GM21515 (cell line): ENCODE results near the gene ZNF160.
"Not testable (repeated sequence)": the region's sequence is repeated elsewhere in the genome, so short reads cannot be mapped to it uniquely, and the experiment has no call there.

Experiments used
- ATAC-seq: cut with Tn5 transposase; IDR thresholded peaks from one replicate; pipeline ENCODE4 v1.9.1; 2021; ENCODE audit not compliant: unreplicated experiment

Gene ZNF160

GRCh38 chr19:53092723-53093122 is 10.5 kb downstream of the ZNF160 start:
- ATAC-seq, result no peak

DNA sequence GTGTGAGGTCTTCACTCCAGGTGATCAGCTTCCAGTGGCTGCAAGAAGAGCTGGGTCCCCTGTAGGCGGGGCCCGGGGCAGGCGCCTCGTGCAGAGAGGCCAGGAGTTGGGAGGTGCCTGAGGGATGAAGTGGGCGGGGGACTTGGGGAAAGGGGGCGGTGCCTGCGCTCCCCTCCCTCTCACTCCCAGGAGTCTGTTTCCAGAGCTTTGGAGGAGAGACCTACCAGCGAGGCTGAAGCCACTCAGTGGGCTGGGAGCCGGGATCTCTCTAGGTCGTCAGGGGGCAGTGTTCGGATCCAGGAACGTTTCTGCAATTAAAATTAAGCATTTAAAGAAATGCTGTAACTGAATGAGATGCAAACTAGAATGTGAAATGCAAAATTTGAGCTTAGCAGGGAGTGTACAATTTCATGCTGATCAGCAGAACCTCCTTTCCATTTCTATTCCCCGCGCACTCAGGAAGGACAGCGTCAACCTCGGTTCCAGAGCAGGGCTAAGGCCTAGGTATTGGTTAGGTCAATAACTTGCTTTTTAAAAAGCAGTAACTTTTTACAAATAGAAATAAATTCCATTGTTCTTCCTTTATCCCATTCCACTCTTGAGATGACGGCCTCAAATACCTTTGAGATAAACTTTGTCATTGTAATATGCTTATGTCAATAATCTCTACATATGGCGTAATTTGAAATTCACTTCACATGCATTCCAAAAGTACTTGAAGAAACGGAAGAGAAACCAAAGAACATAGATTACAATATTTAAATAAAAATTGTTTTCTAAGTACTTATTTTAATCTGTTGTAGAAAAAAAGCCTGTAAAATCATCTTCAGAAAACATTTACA is 11.6 kb downstream of the ZNF160 start:
- no peak for ATAC-seq

DNA sequence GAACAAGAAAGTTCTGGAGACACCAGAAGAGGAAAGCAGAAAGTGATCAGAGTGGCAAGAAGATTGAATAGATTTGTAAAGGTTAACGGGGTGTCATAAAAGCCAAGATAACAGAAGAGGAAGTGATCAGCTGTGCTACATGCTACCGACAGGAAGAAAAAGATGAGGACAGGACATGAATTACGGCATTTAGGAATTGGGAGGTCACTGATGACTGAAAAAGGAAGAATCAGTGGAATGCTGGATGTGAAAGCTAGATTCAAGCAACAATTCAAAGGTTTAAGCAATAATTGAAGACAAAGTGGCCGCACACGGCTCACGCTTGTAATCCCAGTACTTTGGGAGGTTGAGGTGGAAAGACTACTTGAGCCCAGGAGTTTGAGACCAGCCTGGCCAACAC is 15.1 kb downstream of the ZNF160 start:
- ATAC-seq, result no peak

DNA sequence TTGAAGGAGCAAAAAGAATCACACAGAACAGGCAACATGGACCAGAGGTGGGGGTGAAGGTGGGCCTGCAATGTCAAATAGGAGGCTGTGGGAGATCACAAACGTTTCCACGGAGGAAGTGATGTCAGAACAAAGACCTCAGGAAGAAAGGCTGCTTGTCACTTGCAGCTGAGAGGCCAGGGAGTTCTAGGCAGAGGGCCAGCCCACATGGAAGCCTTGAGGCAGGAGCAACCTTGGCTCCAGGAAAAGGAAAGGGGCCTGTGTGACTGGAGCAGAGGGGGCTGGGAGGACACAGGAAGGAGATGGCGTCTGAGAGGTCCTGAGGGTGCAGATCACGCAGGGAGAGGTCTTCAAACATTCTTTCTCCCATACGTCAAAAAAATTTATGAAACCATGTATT is 16.3 kb downstream of the ZNF160 start:
- no peak for ATAC-seq

GRCh38 chr19:53085496-53085895 is 17.7 kb downstream of the ZNF160 start:
- no peak for ATAC-seq

GRCh38 chr19:53082929-53083328 is 20.3 kb downstream of the ZNF160 start:
- no peak for ATAC-seq

GRCh38 chr19:53079313-53079924 is 23.8 kb downstream of the ZNF160 start:
- no peak for ATAC-seq

DNA sequence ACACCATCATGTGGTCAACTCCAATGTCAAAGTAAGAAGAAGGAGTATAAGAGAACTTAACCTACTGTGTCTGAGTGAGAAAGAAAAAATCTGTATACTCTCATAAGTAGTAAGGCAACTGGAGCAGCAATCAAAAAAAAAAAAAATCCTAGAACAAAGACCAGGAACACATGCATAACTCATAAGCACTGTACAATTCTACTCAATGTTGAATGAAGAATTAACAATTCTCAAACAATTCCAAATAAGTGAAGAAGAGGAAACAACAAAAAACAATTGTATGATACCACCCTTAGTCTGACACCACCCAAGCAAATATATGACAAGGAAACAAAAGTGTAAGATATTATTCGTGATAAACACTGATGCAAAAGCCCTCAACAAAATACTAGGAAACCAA is 24.6 kb downstream of the ZNF160 start:
- no peak for ATAC-seq

DNA sequence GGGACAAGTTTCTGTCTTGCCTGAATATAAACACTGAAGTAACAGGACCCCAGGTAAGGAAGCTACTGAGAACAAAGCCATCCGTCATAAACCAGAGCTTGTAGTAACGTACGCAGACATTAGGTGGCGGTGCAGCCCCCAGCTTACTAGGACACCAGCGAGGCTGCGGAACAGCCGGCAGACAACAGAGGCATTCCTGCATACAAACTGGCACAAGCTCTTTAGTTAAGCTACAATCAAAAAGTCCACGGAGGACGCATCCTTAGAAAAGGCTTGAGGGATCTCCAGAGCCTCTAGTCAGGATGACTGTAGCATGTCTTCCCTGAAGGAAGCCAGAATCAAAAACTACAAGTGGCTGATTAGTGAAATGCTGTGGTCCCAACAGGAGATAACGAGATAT is 26.2 kb downstream of the ZNF160 start:
- no peak for ATAC-seq

GRCh38 chr19:53068834-53069233 is 34.4 kb downstream of the ZNF160 start:
- ATAC-seq, result no peak

DNA sequence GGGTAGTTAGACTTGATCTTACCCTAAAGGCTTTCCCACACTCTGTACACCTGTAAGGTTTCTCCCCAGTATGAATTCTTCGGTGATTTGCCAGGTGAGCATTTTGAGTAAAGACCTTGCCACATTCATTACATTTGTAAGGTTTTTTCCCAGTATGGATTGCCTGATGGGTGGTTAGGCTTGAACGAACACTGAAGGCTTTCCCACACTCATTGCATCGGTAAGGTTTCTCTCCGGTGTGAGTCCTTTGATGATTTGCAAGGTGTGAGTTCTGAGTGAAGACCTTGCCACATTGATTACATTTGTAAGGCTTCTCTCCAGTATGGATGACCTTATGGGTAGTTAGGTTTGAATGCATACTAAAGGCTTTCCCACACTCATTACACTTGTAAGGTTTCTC is 35.0 kb downstream of the ZNF160 start:
- no peak for ATAC-seq

GRCh38 chr19:53057904-53058580 is 45.2 kb downstream of the ZNF160 start:
- no peak for ATAC-seq

GRCh38 chr19:53055117-53055516 is 48.1 kb downstream of the ZNF160 start:
- ATAC-seq, result no peak

DNA sequence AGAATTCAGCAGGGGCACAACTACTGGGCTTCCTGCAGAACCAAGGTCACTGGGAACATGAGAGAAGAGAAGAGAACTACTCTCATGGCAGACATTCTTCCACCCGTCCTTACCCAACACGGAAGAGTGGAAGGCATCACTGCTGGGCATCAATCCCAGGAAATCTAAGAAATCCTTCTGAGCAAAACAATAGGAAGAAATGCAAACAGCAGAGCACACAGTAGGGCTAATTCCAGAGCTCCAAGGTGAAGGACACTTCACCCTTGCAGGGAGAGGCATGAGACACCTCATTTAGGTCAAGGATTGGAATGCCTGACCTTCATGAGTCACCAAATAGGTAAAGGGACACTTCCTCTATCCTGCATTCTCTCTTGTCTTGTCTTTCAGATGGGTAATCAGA is 55.8 kb downstream of the ZNF160 start:
- ATAC-seq, result no peak

DNA sequence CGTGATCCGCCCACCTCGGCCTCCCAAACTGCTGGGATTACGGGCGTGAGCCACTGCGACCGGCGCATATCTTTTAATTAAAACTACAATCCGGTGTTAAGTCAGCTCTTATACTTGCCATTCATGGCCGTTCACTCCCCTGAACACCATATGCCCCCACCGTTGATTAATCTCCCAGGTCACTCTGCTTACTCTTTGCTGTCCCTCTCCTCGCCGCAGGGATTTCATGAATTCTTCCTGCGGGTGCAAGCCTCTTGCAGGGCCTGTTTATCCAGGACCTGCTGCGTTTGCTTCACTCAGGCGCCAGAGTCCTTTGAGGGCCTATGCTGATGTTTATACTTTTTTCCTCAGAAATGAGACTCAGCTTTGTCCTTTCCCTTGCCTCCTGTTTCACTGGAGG is 57.7 kb downstream of the ZNF160 start:
- ATAC-seq, result no peak

DNA sequence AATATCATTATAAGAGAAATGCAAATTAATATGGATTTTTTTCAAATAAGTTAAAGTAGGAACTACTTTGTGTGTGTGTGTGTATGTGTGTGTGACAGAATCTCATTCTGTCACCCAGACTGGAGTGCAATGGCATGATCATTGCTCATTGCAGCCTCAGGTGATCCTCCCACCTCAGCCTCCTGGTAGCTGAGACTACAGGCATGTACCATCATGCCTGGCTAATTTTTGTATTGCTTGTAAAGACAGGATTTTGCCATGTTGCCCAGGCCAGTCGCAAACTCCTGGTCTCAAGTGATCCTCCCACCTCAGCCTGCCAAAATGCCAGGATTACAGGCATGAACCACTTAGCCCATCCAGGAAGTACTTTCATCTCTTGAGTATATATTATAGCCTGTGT is 61.9 kb downstream of the ZNF160 start:
- ATAC-seq, result no peak

GRCh38 chr19:53037101-53038097 is 65.8 kb downstream of the ZNF160 start:
- ATAC-seq, result no peak

- ATAC-seq, result no peak
Measured at GRCh38 chr19:53034948-53035675, 68.1 kb downstream of the ZNF160 start.

DNA sequence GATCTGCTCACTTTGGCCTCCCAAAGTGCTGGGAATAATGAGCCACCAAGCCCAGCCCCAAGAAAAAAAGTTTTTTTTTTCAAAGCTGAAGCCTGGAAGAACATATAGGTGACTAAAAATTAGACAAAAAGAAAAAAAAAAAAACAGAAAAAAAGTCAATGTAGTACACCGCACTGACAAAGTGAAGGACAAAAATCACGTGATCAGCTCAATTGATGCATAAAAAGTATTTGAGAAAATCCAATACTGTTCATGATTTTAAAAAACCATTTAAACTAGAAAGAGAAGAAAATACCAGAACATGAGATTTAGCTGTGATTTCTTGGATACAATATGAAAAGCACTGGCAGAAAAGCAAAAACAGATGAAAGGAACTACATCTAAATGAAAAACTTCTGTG is 69.2 kb downstream of the ZNF160 start:
- ATAC-seq, result no peak

DNA sequence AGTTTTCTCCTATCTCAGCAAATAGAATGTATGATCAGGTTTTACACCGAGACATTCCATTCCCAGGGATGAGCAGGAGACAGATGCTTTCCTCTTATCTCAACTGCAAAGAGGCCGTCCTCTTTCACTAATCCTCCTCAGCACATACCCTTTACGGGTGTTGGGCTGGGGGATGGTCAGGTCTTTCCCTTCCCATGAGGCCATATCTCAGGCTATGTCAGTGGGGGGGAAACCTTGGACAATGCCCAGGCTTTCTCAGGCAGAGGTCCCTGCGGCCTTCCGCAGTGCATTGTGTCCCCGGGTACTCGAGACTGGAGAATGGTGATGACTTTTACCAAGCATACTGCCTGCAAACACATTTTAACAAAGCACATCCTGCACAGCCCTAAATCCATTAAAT is 74.9 kb downstream of the ZNF160 start:
- ATAC-seq, result not testable (repeated sequence)
